Muscle layer of colon (tissue), 2 donors: ENCODE results near the gene HEPACAM.

Experiments
- H3K27ac ChIP-seq: one replicate; pipeline ENCODE4 v1.7.0; 2013; ENCODE audit warnings: low read depth, mild to moderate bottlenecking, low read length, moderate library complexity
- H3K27me3 ChIP-seq, 2 donors: one replicate each; pipeline ENCODE4 v1.7.0; 2013; ENCODE audit warnings: low read length in 2 of 2, mild to moderate bottlenecking in 2 of 2; ENCODE audit not compliant: insufficient read depth in 2 of 2, control insufficient read depth in 1 of 2
- H3K36me3 ChIP-seq: one replicate; pipeline ENCODE4 v1.7.0; 2013; ENCODE audit warnings: mild to moderate bottlenecking, low read length; ENCODE audit not compliant: insufficient read depth
- H3K4me1 ChIP-seq: one replicate; pipeline ENCODE4 v1.7.0; 2013; ENCODE audit warnings: mild to moderate bottlenecking, low read length; ENCODE audit not compliant: insufficient read depth
- H3K4me3 ChIP-seq, 2 donors: one replicate each; pipeline ENCODE4 v1.7.0; 2013; ENCODE audit warnings: low read length in 2 of 2, low read depth in 1 of 2, mild to moderate bottlenecking in 1 of 2, moderate library complexity in 1 of 2
- H3K9ac ChIP-seq: one replicate; pipeline ENCODE4 v1.7.0; 2013; ENCODE audit warnings: low read length
- H3K9me3 ChIP-seq: one replicate; pipeline ENCODE4 v1.7.0; 2013; ENCODE audit warnings: mild to moderate bottlenecking, low read length
- donor health status: abdominal sarcoma.
- donor health status: Adenocarcinoma of cecum.

Gene HEPACAM

GRCh38 chr11:124955035-124955434 lies 19.2 kb upstream of the HEPACAM start:
- peaks cover 14% of the 10 kb centered on the region for H3K4me1 ChIP-seq
- no peaks in the 10 kb centered on the region for H3K36me3 ChIP-seq
- H3K4me3 ChIP-seq: no peak overlapping the region
- H3K27me3 ChIP-seq: no peaks in the 10 kb centered on the region
- no peak overlapping the region for H3K27ac ChIP-seq
- H3K9me3 ChIP-seq: no peaks in the 10 kb centered on the region
- H3K9ac ChIP-seq: no peak overlapping the region

DNA sequence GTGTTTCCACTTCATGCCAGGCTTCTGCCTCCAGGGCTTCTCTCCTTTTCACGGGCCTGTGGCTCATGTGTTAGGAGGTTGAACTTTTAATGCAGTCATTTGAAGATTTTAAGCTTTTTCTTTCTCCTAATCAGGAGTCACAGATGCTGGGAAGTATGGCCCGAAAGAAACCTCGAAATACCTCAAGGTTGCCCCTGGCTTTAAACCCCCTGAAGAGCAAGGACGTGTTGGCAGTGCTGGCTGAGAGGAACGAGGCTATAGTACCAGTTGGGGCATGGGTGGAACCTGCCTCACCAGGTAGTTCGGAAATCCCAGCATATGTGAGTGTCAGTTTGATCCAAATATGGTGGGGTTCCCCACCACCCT lies 18.7 kb upstream of the HEPACAM start:
- peak overlapping the region; percentile 68 for H3K9ac ChIP-seq
- H3K27me3 ChIP-seq: no peaks in the 10 kb centered on the region
- H3K4me3 ChIP-seq: peak overlapping the region in 1 of 2 donors; percentile 80
- H3K4me1 ChIP-seq: peaks cover 14% of the 10 kb centered on the region
- H3K36me3 ChIP-seq: no peaks in the 10 kb centered on the region
- H3K27ac ChIP-seq: peak overlapping the region; percentile 8
- H3K9me3 ChIP-seq: no peaks in the 10 kb centered on the region

GRCh38 chr11:124953753-124954589 lies 18.1 kb upstream of the HEPACAM start, which contains the start of gene CCDC15:
Gene CCDC15, plus strand, starts transcription at chr11:124954202. Its CDS starts 531 bp downstream, at chr11:124954733.
- H3K4me1 ChIP-seq: peaks cover 14% of the 10 kb centered on the region
- H3K9ac ChIP-seq: peak within 1 kb of the TSS; percentile 68
- H3K9me3 ChIP-seq: no peaks in the 10 kb centered on the region
- peak within 1 kb of the TSS; percentile 64 to 80 for H3K4me3 ChIP-seq
- peak within 1 kb of the TSS; percentile 54 for H3K27ac ChIP-seq
- H3K36me3 ChIP-seq: no peaks in the 10 kb centered on the region
- H3K27me3 ChIP-seq: no peaks in the 10 kb centered on the region

DNA sequence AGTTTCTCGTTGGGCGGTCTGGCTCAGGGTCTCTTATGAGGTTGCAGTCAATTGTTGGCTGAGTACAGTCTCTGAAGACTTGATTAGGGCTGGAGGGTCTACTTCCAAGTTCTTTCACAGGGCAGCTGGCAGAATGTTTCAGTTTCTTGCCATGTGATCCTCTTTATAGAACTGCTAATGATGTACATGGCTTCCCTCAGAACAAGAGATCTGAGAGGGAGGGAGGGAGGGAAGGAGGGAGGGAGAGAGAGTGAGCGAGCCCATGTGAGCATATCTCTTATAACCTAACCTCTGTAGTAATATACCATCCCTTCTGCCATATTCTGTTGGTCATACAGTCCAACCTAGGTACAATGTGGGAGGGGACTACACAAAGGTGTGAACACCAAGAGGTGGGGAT lies 15.5 kb upstream of the HEPACAM start:
- Histone ChIP-seq H3K9ac (no peak overlapping the region), H3K4me3 (no peak overlapping the region), H3K27me3 (no peaks in the 10 kb centered on the region), H3K4me1 (peaks cover 14% of the 10 kb centered on the region), H3K36me3 (no peaks in the 10 kb centered on the region), H3K9me3 (no peaks in the 10 kb centered on the region), H3K27ac (no peak overlapping the region)

- no peaks in the 10 kb centered on the region for H3K9me3 ChIP-seq
- no peak overlapping the region for H3K9ac ChIP-seq
- no peak overlapping the region for H3K27ac ChIP-seq
- H3K27me3 ChIP-seq: no peaks in the 10 kb centered on the region
- H3K36me3 ChIP-seq: no peaks in the 10 kb centered on the region
- H3K4me3 ChIP-seq: no peak overlapping the region
- H3K4me1 ChIP-seq: peaks cover 14% of the 10 kb centered on the region
These were observed 14.9 kb upstream of the HEPACAM start for GRCh38 chr11:124950601-124951330.

GRCh38 chr11:124946735-124947141 lies 10.9 kb upstream of the HEPACAM start:
- Histone ChIP-seq H3K9ac (no peak overlapping the region), H3K27ac (no peak overlapping the region), H3K4me3 (no peak overlapping the region)

DNA sequence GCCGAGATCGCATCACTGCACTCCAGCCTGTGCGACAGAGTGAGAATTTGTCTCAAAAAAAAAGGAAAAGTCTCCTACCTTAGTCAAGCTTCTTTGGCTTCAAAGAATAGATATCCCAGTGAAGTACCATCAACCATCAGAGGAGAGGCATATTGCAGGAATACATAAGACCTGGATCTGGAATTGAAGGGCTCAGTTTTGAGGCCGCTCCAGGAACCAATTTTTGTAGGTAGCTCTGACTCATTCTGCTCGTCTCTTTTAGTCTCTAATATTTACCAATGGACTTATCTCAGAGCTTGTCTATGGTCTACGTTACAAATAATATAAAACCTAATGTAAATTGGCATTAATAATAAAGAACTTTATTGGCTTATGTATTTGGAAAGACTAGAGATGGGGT lies 10.0 kb upstream of the HEPACAM start:
- Histone ChIP-seq H3K27ac (no peak overlapping the region), H3K4me1 (no peaks in the 10 kb centered on the region), H3K9ac (no peak overlapping the region)

More at GRCh38 chr11:124946735-124947141, 10.9 kb upstream of the HEPACAM start:
- Histone ChIP-seq H3K4me1 (no peaks in the 10 kb centered on the region), H3K27me3 (no peaks in the 10 kb centered on the region), H3K36me3 (no peaks in the 10 kb centered on the region), H3K9me3 (no peaks in the 10 kb centered on the region)

GRCh38 chr11:124944565-124944964 lies 8.7 kb upstream of the HEPACAM start:
- Histone ChIP-seq H3K36me3 (no peaks in the 10 kb centered on the region), H3K4me3 (no peak overlapping the region), H3K9ac (no peak overlapping the region), H3K27me3 (no peaks in the 10 kb centered on the region), H3K4me1 (no peaks in the 10 kb centered on the region), H3K27ac (no peak overlapping the region), H3K9me3 (no peaks in the 10 kb centered on the region)

More for the DNA sequence above, 10.0 kb upstream of the HEPACAM start:
- H3K4me3 ChIP-seq: no peak overlapping the region
- no peaks in the 10 kb centered on the region for H3K36me3 ChIP-seq
- H3K27me3 ChIP-seq: no peaks in the 10 kb centered on the region
- no peaks in the 10 kb centered on the region for H3K9me3 ChIP-seq

DNA sequence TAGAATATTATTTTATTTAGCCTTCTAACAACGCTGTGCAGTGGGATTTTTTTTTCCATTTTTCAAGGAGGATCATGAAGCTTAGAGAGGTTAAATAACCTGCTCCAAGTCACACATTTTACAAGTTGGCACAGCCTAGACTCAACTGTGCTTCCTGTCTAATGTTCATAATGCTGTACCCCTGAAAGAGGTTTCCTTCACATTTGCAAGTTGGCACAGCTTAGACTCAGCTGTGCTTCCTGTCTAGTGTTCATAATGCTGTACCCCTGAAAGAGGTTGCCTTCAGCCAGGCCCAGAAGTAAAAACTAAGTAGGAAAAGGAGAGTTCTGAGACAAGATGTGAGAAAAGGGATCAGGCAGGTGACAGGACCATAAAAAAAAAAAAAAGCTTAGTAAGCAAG lies 7.9 kb upstream of the HEPACAM start:
- Histone ChIP-seq H3K27ac (no peak overlapping the region), H3K4me3 (no peak overlapping the region), H3K9me3 (no peaks in the 10 kb centered on the region), H3K27me3 (no peaks in the 10 kb centered on the region), H3K4me1 (no peaks in the 10 kb centered on the region), H3K9ac (no peak overlapping the region), H3K36me3 (no peaks in the 10 kb centered on the region)

DNA sequence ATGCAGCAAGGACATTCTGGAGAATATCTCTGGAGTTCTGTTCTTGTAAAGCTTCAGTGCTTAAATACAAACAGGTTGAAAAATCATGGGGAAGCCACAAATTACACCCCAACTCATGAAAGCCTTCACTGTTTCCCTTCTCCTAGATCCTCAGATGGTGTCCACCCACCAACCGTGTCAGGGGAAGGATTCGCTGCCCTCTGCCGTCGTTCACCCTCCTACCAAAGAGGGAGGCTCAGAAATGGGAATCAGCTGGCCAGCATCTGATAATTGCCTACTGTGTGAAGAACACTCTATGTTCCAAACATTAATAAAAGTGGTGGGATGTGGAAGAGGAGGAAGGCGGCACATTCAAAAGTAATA lies 7.4 kb upstream of the HEPACAM start:
- Histone ChIP-seq H3K9ac (no peak overlapping the region), H3K9me3 (no peaks in the 10 kb centered on the region), H3K27me3 (no peaks in the 10 kb centered on the region), H3K36me3 (no peaks in the 10 kb centered on the region), H3K27ac (no peak overlapping the region), H3K4me3 (no peak overlapping the region), H3K4me1 (no peaks in the 10 kb centered on the region)

DNA sequence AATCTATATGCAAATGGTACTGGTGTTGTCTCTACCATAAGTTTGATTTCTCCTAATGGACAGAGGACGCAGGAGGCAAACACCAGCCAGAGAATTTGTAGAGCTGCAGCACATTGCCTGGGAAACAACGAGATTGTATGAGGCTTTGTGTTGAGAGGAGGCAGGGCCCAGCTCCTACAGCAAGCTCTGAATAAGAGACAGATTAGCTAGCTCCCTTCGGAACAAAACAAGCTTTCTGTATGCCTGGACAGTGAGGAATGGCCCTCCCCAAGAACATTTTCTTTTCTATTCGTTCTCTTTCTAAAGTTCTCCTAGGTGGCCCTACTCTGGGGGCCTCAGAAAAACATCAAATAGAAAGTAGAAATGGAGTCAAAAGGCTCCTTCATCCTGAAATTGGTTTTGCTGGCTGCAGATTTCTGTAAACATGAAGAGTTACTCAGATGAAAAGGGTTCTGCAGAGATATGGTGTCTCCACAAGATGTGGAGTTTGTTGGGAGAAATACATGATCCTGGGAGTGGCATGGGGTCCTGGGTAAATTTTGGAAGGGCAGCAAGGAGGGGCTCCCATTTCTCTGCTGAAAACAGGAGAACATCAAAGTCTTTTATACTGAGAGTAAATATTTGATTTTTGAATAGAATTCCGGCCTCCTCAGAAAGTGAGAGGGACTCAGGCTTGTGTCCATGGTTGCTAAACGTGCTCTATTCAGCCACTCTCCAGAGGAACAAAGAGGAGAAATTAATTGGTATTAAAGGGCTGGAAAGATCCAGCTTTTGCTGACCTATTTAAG lies 6.8 kb upstream of the HEPACAM start:
- no peaks in the 10 kb centered on the region for H3K9me3 ChIP-seq
- no peaks in the 10 kb centered on the region for H3K36me3 ChIP-seq
- no peak overlapping the region for H3K9ac ChIP-seq
- no peak overlapping the region for H3K4me3 ChIP-seq
- no peak overlapping the region for H3K27ac ChIP-seq
- H3K27me3 ChIP-seq: no peaks in the 10 kb centered on the region
- H3K4me1 ChIP-seq: no peaks in the 10 kb centered on the region
